GM18867 (cell line): ENCODE measurements around the gene PIP4K2C.
"Not testable (repeated sequence)": the region's sequence is repeated elsewhere in the genome, so short reads cannot be mapped to it uniquely, and the experiment has no call there.

Experiments used
- ATAC-seq: cut with Tn5 transposase; IDR thresholded peaks from one replicate; pipeline ENCODE4 v1.9.1; 2021; ENCODE audit warnings: mild to moderate bottlenecking, moderate library complexity; ENCODE audit not compliant: unreplicated experiment

Gene PIP4K2C

DNA sequence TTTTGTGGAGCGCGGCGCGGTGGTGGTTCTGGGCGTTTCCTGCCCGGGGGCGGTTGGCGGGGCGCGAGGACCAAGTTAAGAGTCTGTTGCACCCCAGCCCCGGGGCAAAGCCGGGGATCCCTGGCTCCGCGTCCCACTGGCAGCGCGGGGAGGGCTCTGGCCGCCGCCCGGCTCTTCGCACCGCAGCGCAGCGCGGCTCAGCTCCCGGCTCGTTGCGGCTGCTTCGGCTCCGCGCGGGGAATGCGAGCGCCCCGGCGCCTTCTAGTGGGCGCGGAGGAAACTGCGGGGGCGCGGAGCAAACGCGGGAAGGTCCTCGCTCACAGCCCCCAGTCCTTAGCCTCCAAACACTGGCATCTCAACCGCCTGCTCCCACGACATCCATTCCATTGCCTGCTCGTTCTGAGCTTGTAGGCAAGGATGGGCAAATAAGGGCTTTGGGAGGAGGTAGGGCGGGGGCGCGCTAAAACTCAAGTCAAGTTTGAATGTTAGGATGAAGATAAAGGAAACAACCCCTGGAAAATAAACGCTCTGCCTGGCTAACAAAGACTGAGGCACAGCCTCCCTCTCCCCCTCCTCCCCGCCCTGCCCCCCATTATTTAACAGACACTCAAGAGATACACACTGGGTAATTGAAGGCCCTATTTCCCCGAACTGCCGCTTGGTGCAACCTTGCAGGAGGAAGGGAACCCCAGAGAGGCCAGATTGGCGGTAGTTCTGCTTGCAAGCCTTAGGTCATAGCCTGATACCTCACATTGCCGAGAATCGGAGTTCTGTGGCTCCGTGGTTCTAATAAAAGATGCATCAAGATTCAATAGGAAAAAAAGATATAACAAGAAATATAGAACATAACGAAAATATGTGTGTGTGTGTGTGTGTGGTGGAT is 42.2 kb downstream of the PIP4K2C start, which contains the start of gene B4GALNT1:
Gene B4GALNT1 (minus strand): TSS at position 244 of the 883 bp plus-strand sequence. CDS start 1,069 bp downstream, outside the sequence.
- ATAC-seq = peak; percentile 89

- not testable (repeated sequence) for ATAC-seq
These were observed 45.7 kb downstream of the PIP4K2C start for GRCh38 chr12:57636731-57637130.

DNA sequence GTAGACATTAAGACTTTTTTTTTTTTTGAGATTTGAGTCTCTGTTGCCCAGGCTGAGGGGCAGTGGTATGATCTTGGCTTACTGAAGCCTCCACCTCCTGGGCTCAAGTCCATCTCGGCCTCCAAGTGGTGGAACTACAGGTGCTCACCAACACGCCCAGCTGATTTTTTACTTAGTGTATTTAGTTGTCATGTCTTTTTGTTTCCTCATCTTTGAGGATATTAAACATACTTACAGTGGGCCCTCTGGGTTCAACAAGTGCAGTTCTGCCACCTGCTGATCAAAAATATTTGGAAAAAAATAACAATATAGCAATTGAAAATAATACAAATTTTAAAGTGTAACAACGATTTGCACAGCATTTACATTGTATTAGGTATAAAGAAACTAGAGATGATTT is 46.4 kb downstream of the PIP4K2C start:
- no peak for ATAC-seq

GRCh38 chr12:57638096-57638495 is 47.1 kb downstream of the PIP4K2C start:
- no peak for ATAC-seq

DNA sequence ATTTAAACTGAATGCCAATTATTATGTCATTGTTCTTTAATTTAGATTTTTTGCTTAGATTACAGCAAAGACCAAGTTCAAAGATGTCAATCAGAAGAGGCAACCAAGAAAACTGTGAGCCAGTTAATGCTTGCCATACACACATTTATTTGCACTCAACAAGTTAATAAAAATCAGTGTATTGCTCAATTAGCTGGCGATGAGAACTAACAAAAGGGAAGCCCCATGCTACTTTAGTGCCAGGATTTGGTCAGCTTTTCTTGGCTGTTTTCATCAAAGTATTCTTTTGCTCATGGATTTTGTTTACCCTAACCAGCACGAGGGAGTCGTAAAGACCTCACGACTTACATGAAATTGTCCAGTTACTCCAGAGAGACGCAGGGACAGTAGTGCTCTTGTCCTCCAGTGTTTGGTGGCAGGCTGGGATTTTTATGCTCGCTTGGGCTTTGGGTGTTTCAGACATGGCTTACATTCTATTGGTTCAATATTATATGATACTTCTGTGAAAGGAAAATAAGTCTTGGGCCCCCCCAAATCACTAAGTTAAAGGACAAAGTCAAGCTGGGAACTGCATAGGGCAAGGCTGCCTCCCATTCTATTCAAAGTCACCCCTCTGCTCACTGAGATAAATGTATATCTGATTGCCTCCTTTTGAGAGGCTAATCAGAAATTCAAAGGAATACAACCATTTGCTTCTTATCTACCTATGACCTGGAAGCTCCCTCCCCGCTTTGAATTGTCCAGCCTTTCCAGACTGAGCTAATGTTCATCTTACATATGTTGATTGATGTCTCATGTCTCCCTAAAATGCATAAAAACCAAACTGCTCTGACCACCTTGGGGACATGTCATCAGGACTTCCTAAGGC is 49.4 kb downstream of the PIP4K2C start:
- no peak for ATAC-seq

- ATAC-seq = no peak
These were observed 50.9 kb downstream of the PIP4K2C start for GRCh38 chr12:57641699-57642442.

- not testable (repeated sequence) for ATAC-seq
These were observed 55.1 kb downstream of the PIP4K2C start for GRCh38 chr12:57645990-57646658.

- not testable (repeated sequence) for ATAC-seq
These were observed 55.7 kb downstream of the PIP4K2C start for GRCh38 chr12:57646659-57647049.
